ENCODE measurements around the gene LRFN3.

Gene LRFN3, protein sequence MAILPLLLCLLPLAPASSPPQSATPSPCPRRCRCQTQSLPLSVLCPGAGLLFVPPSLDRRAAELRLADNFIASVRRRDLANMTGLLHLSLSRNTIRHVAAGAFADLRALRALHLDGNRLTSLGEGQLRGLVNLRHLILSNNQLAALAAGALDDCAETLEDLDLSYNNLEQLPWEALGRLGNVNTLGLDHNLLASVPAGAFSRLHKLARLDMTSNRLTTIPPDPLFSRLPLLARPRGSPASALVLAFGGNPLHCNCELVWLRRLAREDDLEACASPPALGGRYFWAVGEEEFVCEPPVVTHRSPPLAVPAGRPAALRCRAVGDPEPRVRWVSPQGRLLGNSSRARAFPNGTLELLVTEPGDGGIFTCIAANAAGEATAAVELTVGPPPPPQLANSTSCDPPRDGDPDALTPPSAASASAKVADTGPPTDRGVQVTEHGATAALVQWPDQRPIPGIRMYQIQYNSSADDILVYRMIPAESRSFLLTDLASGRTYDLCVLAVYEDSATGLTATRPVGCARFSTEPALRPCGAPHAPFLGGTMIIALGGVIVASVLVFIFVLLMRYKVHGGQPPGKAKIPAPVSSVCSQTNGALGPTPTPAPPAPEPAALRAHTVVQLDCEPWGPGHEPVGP

GRCh38 chr19:35935911-35936737 is at the start of gene LRFN3:
Gene LRFN3, plus strand, starts transcription at chr19:35936374. Its CDS starts 3,052 bp downstream, at chr19:35939426.
- peak within 1 kb of the TSS; percentile 88 for H3K9ac ChIP-seq (ENCODE audit: low read depth, low read length)
- peak; percentile 44 for ATAC-seq (ENCODE audit: insufficient read depth, low read depth)
- H3K4me1 ChIP-seq (ENCODE audit: insufficient read depth, low read length) = peaks cover 53% of the 10 kb centered on the region
- TF ChIP-seq, protein P1, sequence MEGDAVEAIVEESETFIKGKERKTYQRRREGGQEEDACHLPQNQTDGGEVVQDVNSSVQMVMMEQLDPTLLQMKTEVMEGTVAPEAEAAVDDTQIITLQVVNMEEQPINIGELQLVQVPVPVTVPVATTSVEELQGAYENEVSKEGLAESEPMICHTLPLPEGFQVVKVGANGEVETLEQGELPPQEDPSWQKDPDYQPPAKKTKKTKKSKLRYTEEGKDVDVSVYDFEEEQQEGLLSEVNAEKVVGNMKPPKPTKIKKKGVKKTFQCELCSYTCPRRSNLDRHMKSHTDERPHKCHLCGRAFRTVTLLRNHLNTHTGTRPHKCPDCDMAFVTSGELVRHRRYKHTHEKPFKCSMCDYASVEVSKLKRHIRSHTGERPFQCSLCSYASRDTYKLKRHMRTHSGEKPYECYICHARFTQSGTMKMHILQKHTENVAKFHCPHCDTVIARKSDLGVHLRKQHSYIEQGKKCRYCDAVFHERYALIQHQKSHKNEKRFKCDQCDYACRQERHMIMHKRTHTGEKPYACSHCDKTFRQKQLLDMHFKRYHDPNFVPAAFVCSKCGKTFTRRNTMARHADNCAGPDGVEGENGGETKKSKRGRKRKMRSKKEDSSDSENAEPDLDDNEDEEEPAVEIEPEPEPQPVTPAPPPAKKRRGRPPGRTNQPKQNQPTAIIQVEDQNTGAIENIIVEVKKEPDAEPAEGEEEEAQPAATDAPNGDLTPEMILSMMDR (IDR thresholded peaks at IDR 0.05; ENCODE audit: borderline replicate concordance, extremely low read depth, low read length, poor library complexity, severe bottlenecking) = peak; percentile 9
- no peak for TF ChIP-seq EZH2 (IDR thresholded peaks at IDR 0.05; ENCODE audit: borderline replicate concordance, low read depth, low read length, severe bottlenecking)
- H2AFZ ChIP-seq (ENCODE audit: low read depth, low read length) = peak within 1 kb of the TSS; percentile 91
- H3K36me3 ChIP-seq (ENCODE audit: insufficient read depth, low read length) = peaks cover 19% of the 10 kb centered on the region
- no peaks in the 10 kb centered on the region for H3K9me3 ChIP-seq (ENCODE audit: insufficient read depth, low read length, severe bottlenecking)
- peak; percentile 79 for DNase-seq
- no peaks in the 10 kb centered on the region for H3K27me3 ChIP-seq (ENCODE audit: insufficient read depth, low read length, poor library complexity)
- peaks cover 20% of the 10 kb centered on the region for H4K20me1 ChIP-seq (ENCODE audit: insufficient read depth, low read length)
- H3K4me3 ChIP-seq (ENCODE audit: low read depth in 1 of 2, low read length in 2 of 2) = peak within 1 kb of the TSS; percentile 67 to 84
- peaks cover 33% of the 10 kb centered on the region for H3K79me2 ChIP-seq (ENCODE audit: insufficient read depth, low read length)
- peak within 1 kb of the TSS; percentile 88 for H3K4me2 ChIP-seq (ENCODE audit: insufficient read depth, low read length)
- H3K27ac ChIP-seq (ENCODE audit: low read length) = peak within 1 kb of the TSS; percentile 71

- ATAC-seq (ENCODE audit: insufficient read depth, low read depth) = no peak
- H3K4me2 ChIP-seq (ENCODE audit: insufficient read depth, low read length) = no peak overlapping the region
Measured at GRCh38 chr19:35887197-35887596, 49.0 kb upstream of the LRFN3 start.

DNA sequence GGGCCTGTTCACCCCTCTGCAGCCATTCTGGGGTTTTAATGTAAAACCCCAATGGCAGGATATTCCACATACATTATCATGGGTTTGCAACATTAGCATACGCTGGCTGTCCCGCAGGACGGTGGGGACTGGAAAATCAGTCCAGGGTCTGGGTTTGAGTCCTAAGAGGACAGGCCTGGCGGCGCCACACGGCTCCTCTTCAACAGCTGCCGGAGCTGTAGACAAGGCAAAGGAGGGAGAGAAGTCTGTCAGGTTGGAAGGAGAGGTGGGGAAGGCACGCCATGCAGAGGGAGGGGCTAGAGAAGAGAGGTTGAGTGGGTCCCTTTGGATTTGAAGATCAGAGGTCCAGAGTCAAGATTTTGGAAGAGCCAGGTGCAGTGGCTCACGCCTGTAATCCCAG is 47.8 kb upstream of the LRFN3 start:
- 0 out of 2 replicates have a peak, but pooled peaks cover 4% of the 10 kb centered on the region for H4K20me1 ChIP-seq (ENCODE audit: insufficient read depth, low read length)
- H3K4me2 ChIP-seq (ENCODE audit: insufficient read depth, low read length) = no peak overlapping the region
- no peaks in the 10 kb centered on the region for H3K79me2 ChIP-seq (ENCODE audit: insufficient read depth, low read length)
- no peak for TF ChIP-seq EZH2 (IDR thresholded peaks at IDR 0.05; ENCODE audit: borderline replicate concordance, low read depth, low read length, severe bottlenecking)
- TF ChIP-seq, protein P1 (IDR thresholded peaks at IDR 0.05; ENCODE audit: borderline replicate concordance, extremely low read depth, low read length, poor library complexity, severe bottlenecking) = no peak
- no peaks in the 10 kb centered on the region for H3K9me3 ChIP-seq (ENCODE audit: insufficient read depth, low read length, severe bottlenecking)
- DNase-seq (no peak), ATAC-seq (ENCODE audit: insufficient read depth, low read depth) (no peak)
- H3K36me3 ChIP-seq (ENCODE audit: insufficient read depth, low read length) = peaks cover 30% of the 10 kb centered on the region
- H3K9ac ChIP-seq (ENCODE audit: low read depth, low read length) = no peak overlapping the region
- H3K27ac ChIP-seq (ENCODE audit: low read length) = no peak overlapping the region
- no peak overlapping the region for H2AFZ ChIP-seq (ENCODE audit: low read depth, low read length)
- H3K4me1 ChIP-seq (ENCODE audit: insufficient read depth, low read length) = no peaks in the 10 kb centered on the region
- no peak overlapping the region for H3K4me3 ChIP-seq (ENCODE audit: low read depth in 1 of 2, low read length in 2 of 2)
- H3K27me3 ChIP-seq (ENCODE audit: insufficient read depth, low read length, poor library complexity) = no peaks in the 10 kb centered on the region

More at GRCh38 chr19:35887197-35887596, 49.0 kb upstream of the LRFN3 start:
- TF ChIP-seq, protein P1 (IDR thresholded peaks at IDR 0.05; ENCODE audit: borderline replicate concordance, extremely low read depth, low read length, poor library complexity, severe bottlenecking) = no peak
- TF ChIP-seq EZH2 (IDR thresholded peaks at IDR 0.05; ENCODE audit: borderline replicate concordance, low read depth, low read length, severe bottlenecking) = no peak
- Histone ChIP-seq H3K79me2 (ENCODE audit: insufficient read depth, low read length) (no peaks in the 10 kb centered on the region), H3K4me1 (ENCODE audit: insufficient read depth, low read length) (no peaks in the 10 kb centered on the region), H3K4me3 (ENCODE audit: low read depth in 1 of 2, low read length in 2 of 2) (no peak overlapping the region), H2AFZ (ENCODE audit: low read depth, low read length) (no peak overlapping the region), H3K27me3 (ENCODE audit: insufficient read depth, low read length, poor library complexity) (no peaks in the 10 kb centered on the region), H4K20me1 (ENCODE audit: insufficient read depth, low read length) (0 out of 2 replicates have a peak, but pooled peaks cover 4% of the 10 kb centered on the region), H3K9me3 (ENCODE audit: insufficient read depth, low read length, severe bottlenecking) (no peaks in the 10 kb centered on the region), H3K36me3 (ENCODE audit: insufficient read depth, low read length) (peaks cover 30% of the 10 kb centered on the region), H3K27ac (ENCODE audit: low read length) (no peak overlapping the region), H3K9ac (ENCODE audit: low read depth, low read length) (no peak overlapping the region)
- no peak for DNase-seq

Measured in DND-41 (cell line).